Upper lobe of right lung (tissue), 1 donor: Measurements from ENCODE around the gene DCD. TPM values are rescaled to one million over a fixed set of nuclear protein-coding genes. Genes with fewer than 3 reads are reported as not detected.

ENCODE experiments used
- ATAC-seq: fragments of 200-7000 bp; cut with Tn5 transposase; one replicate; pipeline ENCODE4 v1.9.1; 2020; ENCODE audit warnings: mild to moderate bottlenecking, moderate library complexity
- DNase-seq: peaks from one replicate; pipeline ENCODE4 v3.0.0-alpha.2; 2020
- H3K27ac ChIP-seq: fragments of 200-600 bp; one replicate; pipeline ENCODE4 v1.8.0; 2022
- H3K27me3 ChIP-seq: fragments of 200-600 bp; one replicate; pipeline ENCODE4 v1.8.0; 2022; ENCODE audit warnings: mild to moderate bottlenecking
- H3K36me3 ChIP-seq: fragments of 200-600 bp; one replicate; pipeline ENCODE4 v1.8.0; 2022
- H3K4me1 ChIP-seq: fragments of 200-600 bp; one replicate; pipeline ENCODE4 v1.8.0; 2022
- H3K4me3 ChIP-seq: fragments of 200-600 bp; one replicate; pipeline ENCODE4 v1.8.0; 2022; ENCODE audit warnings: mild to moderate bottlenecking
- H3K9me3 ChIP-seq: fragments of 200-600 bp; one replicate; pipeline ENCODE4 v1.8.0; 2022
- CTCF ChIP-seq: fragments of 200-600 bp; IDR thresholded peaks from one replicate; pipeline ENCODE4 v1.8.0; 2022; ENCODE audit warnings: antibody characterized with exemption
- intact Hi-C: fragments of 100-400 bp; cut with DNase I; formaldehyde crosslinking; loops from one replicate; pipeline ENCODE4 v1.11.0; 2022
- total RNA-seq: library from RNA; stranded (reverse); fragmentation: NEBNext Ultra II Directional; extraction: Animal tissue kit (Norgen Biotek cat#: 25700); gene quantifications from one replicate; pipeline ENCODE4 v1.2.1, GENCODE V29; 2021
- donor health status: DM: no; HTN: yes; CAD: no; lungs with severe emphysema.

The DCD gene
- total RNA-seq, 1 donor from 2014 or later = not detected

GRCh38 chr12:54661048-54661447 is 12.9 kb upstream of the DCD start:
- no peak overlapping the region for H3K27ac ChIP-seq
- intact Hi-C loops = no loop called here
- no peaks in the 10 kb centered on the region for H3K4me1 ChIP-seq
- ATAC-seq (no peak), DNase-seq (no peak)
- peaks cover 5% of the 10 kb centered on the region for H3K27me3 ChIP-seq
- no peaks in the 10 kb centered on the region for H3K9me3 ChIP-seq
- H3K36me3 ChIP-seq = no peaks in the 10 kb centered on the region
- H3K4me3 ChIP-seq = no peak overlapping the region
- TF ChIP-seq CTCF = no peak

GRCh38 chr12:54660320-54660962 is 12.3 kb upstream of the DCD start:
- peaks cover 5% of the 10 kb centered on the region for H3K27me3 ChIP-seq
- no peak overlapping the region for H3K4me3 ChIP-seq
- no peaks in the 10 kb centered on the region for H3K36me3 ChIP-seq
- no peak overlapping the region for H3K27ac ChIP-seq
- no peak for TF ChIP-seq CTCF
- no peaks in the 10 kb centered on the region for H3K9me3 ChIP-seq
- H3K4me1 ChIP-seq = no peaks in the 10 kb centered on the region
- ATAC-seq (no peak), DNase-seq (no peak)
- intact Hi-C loops = no loop called here

GRCh38 chr12:54658306-54659264 is 10.4 kb upstream of the DCD start:
- H3K36me3 ChIP-seq = no peaks in the 10 kb centered on the region
- DNase-seq (no peak), ATAC-seq (peak; percentile 83)
- intact Hi-C loops = no loop called here
- no peaks in the 10 kb centered on the region for H3K4me1 ChIP-seq
- peaks cover 5% of the 10 kb centered on the region for H3K27me3 ChIP-seq
- H3K9me3 ChIP-seq = no peaks in the 10 kb centered on the region
- TF ChIP-seq CTCF = peak; percentile 56
- no peak overlapping the region for H3K4me3 ChIP-seq
- H3K27ac ChIP-seq = no peak overlapping the region

GRCh38 chr12:54657105-54657607 is 9.0 kb upstream of the DCD start:
- ATAC-seq (no peak), DNase-seq (no peak)
- Histone ChIP-seq H3K9me3 (no peaks in the 10 kb centered on the region), H3K27ac (no peak overlapping the region), H3K27me3 (peaks cover 5% of the 10 kb centered on the region), H3K36me3 (no peaks in the 10 kb centered on the region), H3K4me3 (no peak overlapping the region), H3K4me1 (no peaks in the 10 kb centered on the region)
- no peak for TF ChIP-seq CTCF
- intact Hi-C loops = no loop called here

- Histone ChIP-seq H3K27me3 (peaks cover 10% of the 10 kb centered on the region), H3K4me3 (no peak overlapping the region), H3K4me1 (no peaks in the 10 kb centered on the region), H3K27ac (no peak overlapping the region), H3K36me3 (no peaks in the 10 kb centered on the region), H3K9me3 (no peaks in the 10 kb centered on the region)
- DNase-seq (no peak), ATAC-seq (no peak)
- intact Hi-C loops = no loop called here
- TF ChIP-seq CTCF = no peak
These were observed 6.8 kb upstream of the DCD start for GRCh38 chr12:54654926-54655325.
